GM12864 (cell line): ENCODE results near the gene SYT7.

Source experiments
- DNase-seq: peaks from one replicate; pipeline ENCODE4 v3.0.0-alpha.2; 2011; ENCODE audit warnings: low read depth
- H3K4me3 ChIP-seq: 2 replicates; pipeline ENCODE4 v1.5.1; 2011; ENCODE audit warnings: mild to moderate bottlenecking, low read depth, low read length, control low read depth
- TF ChIP-seq, protein P1 (sequence below): IDR thresholded peaks from 2 replicates; pipeline ENCODE4 v1.5.1; 2011; ENCODE audit warnings: low read depth, mild to moderate bottlenecking, moderate library complexity, low read length, control low read depth, inconsistent platforms; ENCODE audit errors: missing control alignments

Gene SYT7

DNA sequence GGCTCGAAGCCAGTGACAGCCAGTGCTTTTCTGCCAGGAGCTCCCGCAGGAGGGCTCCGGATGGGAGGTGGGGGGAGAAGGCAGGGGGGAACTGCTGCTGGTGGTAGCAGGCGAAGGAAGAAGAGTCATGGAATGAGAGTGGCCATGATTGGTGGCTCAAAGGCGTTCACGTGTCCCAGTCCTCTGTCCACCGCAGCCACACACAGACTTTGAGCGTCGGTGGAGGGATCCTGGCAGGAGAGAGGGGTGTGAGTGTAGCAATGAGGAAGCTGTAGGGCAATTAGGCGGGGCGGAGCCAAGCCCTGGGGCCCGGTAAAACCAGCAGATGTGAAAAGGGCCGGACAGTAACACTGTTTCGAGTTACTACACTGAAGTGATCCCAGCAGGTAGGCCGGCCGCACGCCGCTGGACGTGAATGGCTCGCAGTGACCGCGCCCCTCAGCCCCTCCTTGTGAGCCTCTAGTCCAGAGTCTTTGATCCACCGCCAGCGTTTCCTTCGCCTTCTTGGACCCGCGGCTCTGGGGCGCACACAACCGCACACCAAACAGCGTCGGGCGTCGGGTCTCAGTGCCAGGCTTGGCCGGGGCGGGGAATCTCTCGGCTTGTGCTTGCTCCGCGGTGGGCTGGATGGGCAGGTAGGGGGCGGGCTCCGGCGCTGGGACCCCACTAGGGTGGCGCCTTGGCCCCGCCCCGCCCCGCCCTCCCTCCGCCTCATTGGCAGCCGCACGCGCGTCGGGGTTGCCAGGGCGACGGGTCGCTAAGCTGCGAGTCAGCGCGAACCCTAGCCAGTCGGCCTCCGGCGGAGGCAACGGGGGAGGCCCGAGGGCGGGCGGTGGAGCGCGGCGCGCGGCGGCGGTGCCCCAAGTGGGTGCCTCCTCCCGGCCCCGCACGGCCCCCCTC lies 72.7 kb downstream of the SYT7 start, which contains the start of gene LRRC10B:
LRRC10B (plus strand) TSS at position 788 of the 900 bp plus-strand sequence. CDS start 250 bp downstream, outside the sequence.
- peak within 1 kb of the TSS; percentile 23; the same call in 1 of the 2 replicates for H3K4me3 ChIP-seq
- TF ChIP-seq, protein P1, sequence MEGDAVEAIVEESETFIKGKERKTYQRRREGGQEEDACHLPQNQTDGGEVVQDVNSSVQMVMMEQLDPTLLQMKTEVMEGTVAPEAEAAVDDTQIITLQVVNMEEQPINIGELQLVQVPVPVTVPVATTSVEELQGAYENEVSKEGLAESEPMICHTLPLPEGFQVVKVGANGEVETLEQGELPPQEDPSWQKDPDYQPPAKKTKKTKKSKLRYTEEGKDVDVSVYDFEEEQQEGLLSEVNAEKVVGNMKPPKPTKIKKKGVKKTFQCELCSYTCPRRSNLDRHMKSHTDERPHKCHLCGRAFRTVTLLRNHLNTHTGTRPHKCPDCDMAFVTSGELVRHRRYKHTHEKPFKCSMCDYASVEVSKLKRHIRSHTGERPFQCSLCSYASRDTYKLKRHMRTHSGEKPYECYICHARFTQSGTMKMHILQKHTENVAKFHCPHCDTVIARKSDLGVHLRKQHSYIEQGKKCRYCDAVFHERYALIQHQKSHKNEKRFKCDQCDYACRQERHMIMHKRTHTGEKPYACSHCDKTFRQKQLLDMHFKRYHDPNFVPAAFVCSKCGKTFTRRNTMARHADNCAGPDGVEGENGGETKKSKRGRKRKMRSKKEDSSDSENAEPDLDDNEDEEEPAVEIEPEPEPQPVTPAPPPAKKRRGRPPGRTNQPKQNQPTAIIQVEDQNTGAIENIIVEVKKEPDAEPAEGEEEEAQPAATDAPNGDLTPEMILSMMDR, result no peak
- DNase-seq, result no peak

DNA sequence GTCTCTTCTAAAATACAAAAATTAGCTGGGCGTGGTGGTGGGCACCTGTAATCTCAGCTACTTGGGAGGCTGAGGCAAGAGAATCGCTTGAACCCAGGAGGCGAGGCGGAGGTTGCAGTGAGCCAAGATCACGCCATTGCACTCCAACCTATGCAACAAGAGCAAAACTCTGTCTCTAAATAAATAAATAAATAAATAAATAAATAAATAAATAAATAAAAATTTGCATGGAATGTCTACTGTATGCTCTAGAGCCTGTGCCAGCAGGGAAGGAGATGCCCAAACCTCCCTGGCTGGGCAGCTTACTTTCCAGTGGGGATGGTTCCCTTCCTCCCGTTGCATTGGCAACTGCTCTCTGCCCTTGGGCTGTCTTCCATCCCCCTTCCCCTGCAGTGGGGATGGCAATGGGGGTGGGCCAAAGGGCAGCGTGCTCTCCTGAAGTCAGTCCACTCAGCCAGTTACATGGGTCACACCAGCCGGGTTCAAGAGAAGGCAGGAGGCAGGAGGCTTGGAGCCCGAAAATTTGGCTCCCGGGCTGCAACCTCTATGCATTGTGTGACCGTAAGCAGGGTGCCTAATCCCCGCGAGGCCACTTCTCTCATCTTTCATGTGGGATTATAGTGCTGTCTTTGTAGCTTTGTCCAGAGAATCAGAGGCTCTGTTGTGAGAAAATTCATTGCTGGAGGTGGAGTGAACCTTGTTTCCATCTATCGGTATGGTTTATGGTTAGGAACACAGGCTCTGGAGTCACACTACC lies 73.7 kb downstream of the SYT7 start:
- H3K4me3 ChIP-seq, result no peak overlapping the region
- DNase-seq, result no peak
- TF ChIP-seq, protein P1, result no peak

DNA sequence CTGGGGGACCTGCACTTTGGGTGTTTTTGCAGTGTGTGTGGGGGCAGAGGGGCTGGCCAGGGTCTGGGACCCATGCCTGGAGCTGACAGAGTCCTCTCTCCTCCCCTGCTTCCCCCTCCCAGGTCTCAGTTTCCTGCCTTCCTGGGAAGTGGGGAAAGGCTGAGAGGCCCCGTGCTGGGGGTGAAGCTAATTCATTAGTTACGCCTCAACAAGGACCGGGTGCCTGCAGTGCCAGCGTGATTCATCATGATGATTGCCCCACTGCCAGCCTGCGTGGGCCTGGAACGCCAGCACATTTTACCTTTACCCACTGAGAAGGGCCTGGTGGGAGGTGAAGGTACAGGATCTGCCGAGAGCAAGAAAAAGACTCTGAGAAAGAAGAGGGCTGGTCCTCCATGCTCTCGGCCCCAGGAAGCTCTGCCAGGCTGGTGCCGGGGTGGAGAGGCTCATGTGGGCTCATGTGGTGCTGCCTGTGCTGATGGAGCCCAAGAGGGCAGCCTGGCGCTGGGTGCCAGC lies 75.2 kb downstream of the SYT7 start:
- TF ChIP-seq, protein P1, result no peak
- no peak overlapping the region for H3K4me3 ChIP-seq
- DNase-seq, result no peak

DNA sequence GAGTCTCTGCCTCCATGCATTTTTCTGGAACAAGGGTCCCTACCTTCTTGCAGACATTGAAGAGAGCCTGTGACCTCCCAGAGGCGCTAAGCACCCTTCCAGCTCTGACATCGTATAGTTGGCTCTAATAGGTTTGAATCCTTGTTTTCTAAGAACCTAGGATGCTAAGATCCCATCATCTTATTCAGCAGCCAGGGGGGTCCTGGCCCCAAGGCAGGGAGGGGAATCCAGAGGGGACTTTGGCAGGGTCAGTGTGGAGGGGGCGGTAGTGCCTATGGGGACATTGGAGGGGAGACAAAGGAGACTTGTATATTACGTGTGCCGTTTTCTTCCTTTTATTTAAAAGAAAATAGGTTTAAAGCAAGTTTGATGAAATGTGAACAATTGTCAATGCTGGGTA lies 75.8 kb downstream of the SYT7 start:
- no peak for DNase-seq
- no peak overlapping the region for H3K4me3 ChIP-seq
- TF ChIP-seq, protein P1, result no peak

DNA sequence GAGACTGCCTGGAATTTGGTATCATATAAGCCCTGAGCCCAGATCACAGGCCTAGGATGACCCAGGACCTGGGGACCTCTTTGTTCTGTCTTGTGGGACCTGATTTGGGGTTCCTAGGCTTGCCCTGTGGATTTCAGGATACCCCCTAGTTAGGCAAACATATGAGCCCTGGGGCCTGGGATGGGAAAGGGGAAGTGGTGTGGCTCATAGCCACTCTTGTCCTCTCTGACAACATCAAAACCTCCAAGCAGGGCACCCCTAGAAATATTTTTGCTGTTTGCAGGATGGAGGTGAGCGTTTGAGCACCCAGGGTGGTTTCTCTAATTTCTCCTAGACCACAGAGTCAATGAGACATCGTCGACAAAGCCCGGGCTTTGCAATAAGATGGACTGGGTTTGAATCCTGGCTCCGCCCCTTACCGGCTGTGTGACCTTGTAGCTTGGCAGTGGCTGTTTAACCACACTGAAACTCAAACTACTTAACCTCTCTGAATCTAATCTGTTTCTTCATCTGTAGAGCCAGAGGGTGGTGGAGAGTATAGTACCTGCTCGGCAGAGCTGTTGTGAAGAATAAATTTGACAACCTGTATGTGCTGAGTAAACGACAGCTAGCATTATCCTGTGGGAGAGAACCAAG lies 77.6 kb downstream of the SYT7 start:
- H3K4me3 ChIP-seq, result no peak overlapping the region
- DNase-seq, result no peak
- TF ChIP-seq, protein P1, result no peak

DNA sequence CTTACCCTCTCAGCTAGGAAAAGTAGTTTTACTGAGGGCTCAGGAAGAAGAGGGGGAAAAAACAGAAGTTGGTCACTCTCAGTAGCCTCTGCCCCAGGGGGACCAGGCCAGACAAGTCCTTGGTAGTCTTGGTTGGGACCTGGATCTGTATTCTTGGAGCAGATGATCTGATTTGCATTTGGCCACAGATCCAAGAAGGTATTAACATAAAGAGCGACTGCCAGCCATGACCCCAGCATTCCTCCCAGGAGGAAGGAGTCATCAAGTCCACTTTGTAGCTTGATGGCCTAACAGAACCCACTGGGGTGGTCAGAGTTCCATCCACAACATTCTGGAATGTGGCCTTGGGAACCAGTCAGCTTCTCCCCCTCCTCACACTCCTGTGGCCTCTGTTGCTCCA lies 78.4 kb downstream of the SYT7 start:
- no peak for DNase-seq
- no peak overlapping the region for H3K4me3 ChIP-seq
- TF ChIP-seq, protein P1, result no peak
